Mesenchymal stem cell (in vitro differentiated cells and primary cell): ENCODE data around the gene ZNF394.
A peak's percentile ranks its signal among the peaks of the same experiment; 100 is the strongest.

Experiments used
- DNase-seq: peaks from one replicate; pipeline ENCODE4 v3.0.0-alpha.2; 2013
- H2AFZ ChIP-seq: one replicate; pipeline ENCODE4 v1.6.1; 2013; ENCODE audit warnings: low read depth, mild to moderate bottlenecking, control low read depth, inconsistent platforms, low read length, moderate library complexity
- H2AK5ac ChIP-seq: 2 replicates; pipeline ENCODE4 v1.6.1; 2013; ENCODE audit warnings: low read length, moderate library complexity, mild to moderate bottlenecking, inconsistent platforms; ENCODE audit not compliant: severe bottlenecking
- H2BK120ac ChIP-seq: one replicate; pipeline ENCODE4 v1.6.1; 2013; ENCODE audit warnings: low read depth, mild to moderate bottlenecking, inconsistent platforms, low read length, moderate library complexity
- H2BK12ac ChIP-seq, 2 experiments: one replicate each; pipeline ENCODE4 v1.6.1; 2013; ENCODE audit warnings: inconsistent platforms in 2 of 2, low read length in 2 of 2, mild to moderate bottlenecking in 2 of 2, moderate library complexity in 2 of 2, control low read depth in 1 of 2
- H2BK15ac ChIP-seq: one replicate; pipeline ENCODE4 v1.6.1; 2013; ENCODE audit warnings: mild to moderate bottlenecking, low read depth, inconsistent platforms; ENCODE audit not compliant: poor library complexity, severe bottlenecking
- H2BK5ac ChIP-seq: 2 replicates; pipeline ENCODE4 v1.6.1; 2013; ENCODE audit warnings: low read depth, mild to moderate bottlenecking, low read length, control low read depth, inconsistent platforms; ENCODE audit not compliant: poor library complexity, severe bottlenecking
- H3K14ac ChIP-seq, 2 experiments: one replicate each; pipeline ENCODE4 v1.6.1; 2013; ENCODE audit warnings: inconsistent platforms in 2 of 2, low read length in 2 of 2, control low read depth in 1 of 2, mild to moderate bottlenecking in 1 of 2, moderate library complexity in 1 of 2
- H3K18ac ChIP-seq, 2 experiments: one replicate each; pipeline ENCODE4 v1.6.1; 2013; ENCODE audit warnings: inconsistent platforms in 2 of 2, low read length in 2 of 2, control low read depth in 1 of 2, low read depth in 1 of 2, mild to moderate bottlenecking in 1 of 2
- H3K23ac ChIP-seq, 2 experiments: one replicate each; pipeline ENCODE4 v1.6.1; 2013; ENCODE audit warnings: inconsistent platforms in 2 of 2, low read length in 2 of 2, mild to moderate bottlenecking in 2 of 2, moderate library complexity in 2 of 2, control low read depth in 1 of 2
- H3K27ac ChIP-seq: 2 replicates; pipeline ENCODE4 v1.5.1; 2013; ENCODE audit warnings: mild to moderate bottlenecking, moderate library complexity, low read length, control low read depth, inconsistent platforms; ENCODE audit not compliant: poor library complexity, severe bottlenecking
- H3K27me3 ChIP-seq, 2 experiments: 2 replicates each; pipeline versions ENCODE4 v1.6.1 to v1.7.0; 2013; ENCODE audit warnings: low read length in 2 of 2, mild to moderate bottlenecking in 2 of 2, moderate library complexity in 2 of 2, control low read depth in 1 of 2, inconsistent platforms in 1 of 2; ENCODE audit not compliant: control insufficient read depth in 1 of 2, insufficient read depth in 1 of 2
- H3K36me3 ChIP-seq, 2 experiments: 2 replicates each; pipeline versions ENCODE4 v1.6.1 to v1.7.0; 2013; ENCODE audit warnings: low read length in 2 of 2, control low read depth in 1 of 2, inconsistent platforms in 1 of 2, low read depth in 1 of 2, mild to moderate bottlenecking in 1 of 2; ENCODE audit not compliant: insufficient read depth in 2 of 2, control insufficient read depth in 1 of 2
- H3K4ac ChIP-seq, 2 experiments: one replicate each; pipeline ENCODE4 v1.6.1; 2013; ENCODE audit warnings: inconsistent platforms in 2 of 2, low read length in 2 of 2, mild to moderate bottlenecking in 2 of 2, moderate library complexity in 2 of 2, control low read depth in 1 of 2, low read depth in 1 of 2
- H3K4me1 ChIP-seq: 2 replicates; pipeline ENCODE4 v1.6.1; 2013; ENCODE audit warnings: low read depth, low read length, control low read depth; ENCODE audit not compliant: control insufficient read depth, insufficient read depth
- H3K4me2 ChIP-seq: 2 replicates; pipeline ENCODE4 v1.6.1; 2013; ENCODE audit warnings: low read length, mild to moderate bottlenecking, inconsistent platforms; ENCODE audit not compliant: poor library complexity, severe bottlenecking
- H3K4me3 ChIP-seq, 2 experiments: 2 replicates each; pipeline versions ENCODE4 v1.5.1 to v1.7.0; 2013; ENCODE audit warnings: low read length in 2 of 2, mild to moderate bottlenecking in 2 of 2, control low read depth in 1 of 2, low read depth in 1 of 2; ENCODE audit not compliant: insufficient read depth in 1 of 2
- H3K79me1 ChIP-seq: replicated peaks from 2 replicates; pipeline ENCODE4 v1.6.1; 2013; ENCODE audit warnings: mild to moderate bottlenecking, control low read depth, low read length, inconsistent platforms; ENCODE audit not compliant: poor library complexity, severe bottlenecking
- H3K9ac ChIP-seq: 2 replicates; pipeline ENCODE4 v1.7.0; 2013; ENCODE audit warnings: mild to moderate bottlenecking, low read length, moderate library complexity
- H3K9me3 ChIP-seq: 2 replicates; pipeline ENCODE4 v1.7.0; 2013; ENCODE audit warnings: mild to moderate bottlenecking, low read length; ENCODE audit not compliant: control insufficient read depth
- H4K8ac ChIP-seq: one replicate; pipeline ENCODE4 v1.6.1; 2013; ENCODE audit warnings: inconsistent platforms, mild to moderate bottlenecking, low read length, moderate library complexity
- H4K91ac ChIP-seq: one replicate; pipeline ENCODE4 v1.6.1; 2013; ENCODE audit warnings: mild to moderate bottlenecking, low read length, inconsistent platforms
- WGBS: methylation state at CpG from one replicate; pipeline ENCODE4 v1.1.7; 2013; ENCODE audit warnings: mixed read lengths; 5-methylcytosine and 5-hydroxymethylcytosine counted together

ZNF394 gene

GRCh38 chr7:99535667-99536066 is 35.6 kb upstream of the ZNF394 start:
- no CpG with 5 or more reads among the region's 2 CpGs for WGBS
- Histone ChIP-seq H3K23ac (no peak overlapping the region), H3K4me1 (no peaks in the 10 kb centered on the region), H3K4me2 (no peak overlapping the region), H2BK12ac (no peak overlapping the region), H2AK5ac (no peak overlapping the region), H3K18ac (no peak overlapping the region), H3K14ac (no peak overlapping the region), H3K4ac (no peak overlapping the region), H3K27ac (no peak overlapping the region), H3K9me3 (peaks cover 82% of the 10 kb centered on the region), H4K8ac (no peak overlapping the region), H3K36me3 (peaks cover 35% of the 10 kb centered on the region in 2 experiments), H2AFZ (no peak overlapping the region), H2BK15ac (no peak overlapping the region), H3K27me3 (no peaks in the 10 kb centered on the region), H3K79me1 (peaks cover 25% of the 10 kb centered on the region), H3K9ac (no peak overlapping the region), H2BK120ac (no peak overlapping the region), H4K91ac (no peak overlapping the region), H2BK5ac (no peak overlapping the region), H3K4me3 (no peak overlapping the region)
- DNase-seq, result no peak

- H3K36me3 ChIP-seq, result peaks cover 58 to 74% of the 10 kb centered on the region in 2 experiments
- 98% methylated on average over 12 of the region's 12 CpGs for WGBS
- no peak overlapping the region for H2BK12ac ChIP-seq
- H2BK15ac ChIP-seq, result no peak overlapping the region
- H2AK5ac ChIP-seq, result no peak overlapping the region
- H3K27me3 ChIP-seq, result no peaks in the 10 kb centered on the region
- H3K79me1 ChIP-seq, result peaks cover 40% of the 10 kb centered on the region
- H3K4me1 ChIP-seq, result no peaks in the 10 kb centered on the region
- no peak for DNase-seq
- no peak overlapping the region for H3K27ac ChIP-seq
- no peak overlapping the region for H3K4ac ChIP-seq
- no peak overlapping the region for H3K9ac ChIP-seq
- H2BK5ac ChIP-seq, result no peak overlapping the region
- no peak overlapping the region for H4K8ac ChIP-seq
- no peak overlapping the region for H2BK120ac ChIP-seq
- no peak overlapping the region for H4K91ac ChIP-seq
- no peak overlapping the region for H2AFZ ChIP-seq
- H3K23ac ChIP-seq, result no peak overlapping the region
- peak overlapping the region in 1 of 2 experiments; percentile 61 for H3K4me3 ChIP-seq
- no peak overlapping the region for H3K14ac ChIP-seq
- H3K9me3 ChIP-seq, result peaks cover 87% of the 10 kb centered on the region
- no peak overlapping the region for H3K18ac ChIP-seq
- H3K4me2 ChIP-seq, result no peak overlapping the region
Measured at GRCh38 chr7:99531354-99531765, 31.3 kb upstream of the ZNF394 start.

- Histone ChIP-seq H3K79me1 (peaks cover 34% of the 10 kb centered on the region), H2BK12ac (no peak overlapping the region), H3K4me3 (no peak overlapping the region), H3K18ac (no peak overlapping the region), H4K91ac (no peak overlapping the region), H3K27ac (no peak overlapping the region), H3K9me3 (peaks cover 42% of the 10 kb centered on the region), H3K4me2 (no peak overlapping the region), H3K4me1 (no peaks in the 10 kb centered on the region), H3K14ac (no peak overlapping the region), H3K23ac (no peak overlapping the region), H2BK5ac (no peak overlapping the region), H2BK15ac (no peak overlapping the region), H2AFZ (no peak overlapping the region), H2BK120ac (no peak overlapping the region), H2AK5ac (no peak overlapping the region), H3K36me3 (peaks cover 46 to 87% of the 10 kb centered on the region in 2 experiments), H3K4ac (no peak overlapping the region), H4K8ac (no peak overlapping the region), H3K27me3 (no peaks in the 10 kb centered on the region), H3K9ac (no peak overlapping the region)
- DNase-seq, result no peak
- WGBS, result 97% methylated on average over 21 of the region's 21 CpGs
Measured at GRCh38 chr7:99525713-99526440, 25.8 kb upstream of the ZNF394 start.

- Histone ChIP-seq H3K27ac (no peak overlapping the region), H3K79me1 (peaks cover 33% of the 10 kb centered on the region), H4K8ac (no peak overlapping the region), H3K4ac (no peak overlapping the region), H4K91ac (no peak overlapping the region), H3K4me1 (no peaks in the 10 kb centered on the region), H2BK15ac (no peak overlapping the region), H2BK120ac (no peak overlapping the region), H3K4me2 (no peak overlapping the region), H2AK5ac (no peak overlapping the region), H3K14ac (no peak overlapping the region), H3K9ac (no peak overlapping the region), H3K23ac (no peak overlapping the region), H2BK5ac (no peak overlapping the region), H2AFZ (no peak overlapping the region), H2BK12ac (no peak overlapping the region), H3K4me3 (no peak overlapping the region), H3K27me3 (no peaks in the 10 kb centered on the region), H3K36me3 (peaks cover 47 to 77% of the 10 kb centered on the region in 2 experiments), H3K18ac (no peak overlapping the region), H3K9me3 (peaks cover 5% of the 10 kb centered on the region)
- no peak for DNase-seq
- 94% methylated on average over 3 of the region's 3 CpGs for WGBS
Measured at GRCh38 chr7:99521399-99521798, 21.3 kb upstream of the ZNF394 start.
